Vagina (tissue), 2 donors: ENCODE results near the gene BAHCC1.

Experiments
- POLR2A ChIP-seq, 2 donors: fragments of 450-650 bp; IDR thresholded peaks; one replicate each; pipeline ENCODE4 v1.6.1; 2017; ENCODE audit warnings: antibody characterized with exemption in 2 of 2, mild to moderate bottlenecking in 2 of 2, moderate library complexity in 2 of 2
- TF ChIP-seq, protein P1 (sequence below), 3 experiments: fragments of 450-650 bp in 2 of 3; fragments of 200-600 bp in 1 of 3; sonication (generic) in 1 of 3; IDR thresholded peaks; one replicate each; pipeline ENCODE4 v1.5.1; 2017 to 2019; ENCODE audit warnings: antibody characterized with exemption in 3 of 3, mild to moderate bottlenecking in 2 of 3, moderate library complexity in 2 of 3

DNA sequence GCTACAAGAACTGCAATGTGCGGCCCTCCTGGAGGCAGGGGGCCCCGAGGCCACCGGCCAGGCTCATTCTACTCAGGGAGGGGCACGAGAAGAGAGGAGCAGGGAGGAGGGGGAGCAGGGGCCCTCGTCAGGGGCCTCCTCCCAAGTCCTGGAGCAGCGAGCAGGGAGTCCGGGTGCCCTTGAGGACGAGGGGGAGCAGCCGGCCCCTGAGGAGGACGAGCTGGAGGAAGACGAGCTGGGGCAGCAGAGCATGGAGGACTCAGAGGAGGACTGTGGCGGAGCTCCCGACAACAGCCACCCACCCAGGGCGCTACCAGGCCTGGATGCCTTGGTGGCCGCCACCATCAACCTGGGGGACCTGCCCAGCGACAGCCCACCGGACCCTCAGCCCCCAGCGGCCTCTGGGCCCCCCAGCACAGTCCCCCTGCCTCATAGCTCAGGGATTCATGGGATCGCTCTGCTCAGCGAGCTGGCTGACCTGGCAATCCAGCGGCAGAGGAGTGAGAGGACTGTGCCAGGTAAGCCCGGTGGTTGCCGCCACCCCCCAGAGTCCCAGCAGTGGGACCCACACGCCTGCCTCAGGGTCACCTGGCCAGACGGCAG, 52.2 kb downstream of the BAHCC1 start:
- TF ChIP-seq, protein P1, sequence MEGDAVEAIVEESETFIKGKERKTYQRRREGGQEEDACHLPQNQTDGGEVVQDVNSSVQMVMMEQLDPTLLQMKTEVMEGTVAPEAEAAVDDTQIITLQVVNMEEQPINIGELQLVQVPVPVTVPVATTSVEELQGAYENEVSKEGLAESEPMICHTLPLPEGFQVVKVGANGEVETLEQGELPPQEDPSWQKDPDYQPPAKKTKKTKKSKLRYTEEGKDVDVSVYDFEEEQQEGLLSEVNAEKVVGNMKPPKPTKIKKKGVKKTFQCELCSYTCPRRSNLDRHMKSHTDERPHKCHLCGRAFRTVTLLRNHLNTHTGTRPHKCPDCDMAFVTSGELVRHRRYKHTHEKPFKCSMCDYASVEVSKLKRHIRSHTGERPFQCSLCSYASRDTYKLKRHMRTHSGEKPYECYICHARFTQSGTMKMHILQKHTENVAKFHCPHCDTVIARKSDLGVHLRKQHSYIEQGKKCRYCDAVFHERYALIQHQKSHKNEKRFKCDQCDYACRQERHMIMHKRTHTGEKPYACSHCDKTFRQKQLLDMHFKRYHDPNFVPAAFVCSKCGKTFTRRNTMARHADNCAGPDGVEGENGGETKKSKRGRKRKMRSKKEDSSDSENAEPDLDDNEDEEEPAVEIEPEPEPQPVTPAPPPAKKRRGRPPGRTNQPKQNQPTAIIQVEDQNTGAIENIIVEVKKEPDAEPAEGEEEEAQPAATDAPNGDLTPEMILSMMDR (IDR thresholded peaks at IDR 0.05): no peak
- no peak for TF ChIP-seq POLR2A (IDR thresholded peaks at IDR 0.05)
